SU-DHL-6 (cell line): Measurements from ENCODE around the gene UNC119.
"Not testable (repeated sequence)": the region's sequence is repeated elsewhere in the genome, so short reads cannot be mapped to it uniquely, and the experiment has no call there.

Source experiments
- H2AFZ ChIP-seq: fragments of 200-600 bp; sonication (generic); 2 replicates; pipeline ENCODE4 v1.6.1; 2014; ENCODE audit warnings: low read depth, mild to moderate bottlenecking, moderate library complexity, mixed read lengths, antibody characterized with exemption, low read length; ENCODE audit not compliant: severe bottlenecking
- H3F3A ChIP-seq: fragments of 200-600 bp; shearing (Covaris generic); 2 replicates; pipeline ENCODE4 v1.6.0; 2016; ENCODE audit warnings: antibody characterized with exemption, mild to moderate bottlenecking; ENCODE audit not compliant: insufficient read depth
- H3K27ac ChIP-seq: fragments of 200-600 bp; sonication (generic); 2 replicates; pipeline ENCODE4 v1.5.1; 2016; ENCODE audit warnings: low read depth, mild to moderate bottlenecking, low read length, moderate library complexity, mixed read lengths
- H3K27me3 ChIP-seq: fragments of 200-600 bp; sonication (generic), shearing (Covaris generic); 2 replicates; pipeline ENCODE4 v1.6.0; 2014; ENCODE audit warnings: mild to moderate bottlenecking, low read length
- H3K36me3 ChIP-seq: fragments of 200-600 bp; sonication (generic); 2 replicates; pipeline ENCODE4 v1.6.1; 2014; ENCODE audit warnings: mild to moderate bottlenecking, low read length, mixed read lengths
- H3K4me2 ChIP-seq: fragments of 300-600, 200-600 bp; shearing (Covaris generic), sonication (generic); 2 replicates; pipeline ENCODE4 v1.6.0; 2014; ENCODE audit warnings: low read length, low read depth, mild to moderate bottlenecking; ENCODE audit not compliant: poor library complexity, severe bottlenecking
- H3K4me3 ChIP-seq: fragments of 200-600 bp; sonication (generic); 2 replicates; pipeline ENCODE4 v1.5.1; 2014; ENCODE audit warnings: antibody characterized with exemption, low read length, mild to moderate bottlenecking, mixed read lengths; ENCODE audit not compliant: insufficient read depth, poor library complexity, severe bottlenecking
- H3K79me2 ChIP-seq: fragments of 200-600 bp; sonication (generic); 2 replicates; pipeline ENCODE4 v1.6.1; 2014; ENCODE audit warnings: mild to moderate bottlenecking, low read length, moderate library complexity; ENCODE audit not compliant: insufficient read depth
- H3K9ac ChIP-seq: fragments of 200-600 bp; sonication (generic); 2 replicates; pipeline ENCODE4 v1.7.0; 2014; ENCODE audit warnings: mild to moderate bottlenecking, low read length
- H3K9me2 ChIP-seq: fragments of 200-600 bp; sonication (generic); replicated peaks from 2 replicates; pipeline ENCODE4 v1.6.1; 2014; ENCODE audit warnings: low read length; ENCODE audit not compliant: insufficient read depth
- H3K9me3 ChIP-seq: fragments of 200-600 bp; sonication (generic); 2 replicates; pipeline ENCODE4 v1.6.1; 2014; ENCODE audit warnings: low read length, mixed read lengths; ENCODE audit not compliant: insufficient read depth
- H4K20me1 ChIP-seq: fragments of 200-600 bp; sonication (generic); 2 replicates; pipeline ENCODE4 v1.6.1; 2014; ENCODE audit warnings: low read depth, mild to moderate bottlenecking, antibody characterized with exemption, low read length, moderate library complexity, mixed read lengths
- EZH2phosphoT487 ChIP-seq: fragments of 200-600 bp; sonication (generic), shearing (Covaris generic); conservative IDR thresholded peaks from 2 replicates; pipeline ENCODE4 v1.6.1; 2018; ENCODE audit warnings: mild to moderate bottlenecking, antibody characterized with exemption, low read length, moderate library complexity, mixed read lengths
- TF ChIP-seq, protein P1 (sequence below): fragments of 200-600 bp; sonication (generic); IDR thresholded peaks from one replicate; pipeline ENCODE4 v1.5.1; 2017; ENCODE audit warnings: antibody characterized with exemption, mild to moderate bottlenecking, low read length, moderate library complexity; ENCODE audit not compliant: insufficient read depth, poor library complexity, severe bottlenecking

UNC119 gene

DNA sequence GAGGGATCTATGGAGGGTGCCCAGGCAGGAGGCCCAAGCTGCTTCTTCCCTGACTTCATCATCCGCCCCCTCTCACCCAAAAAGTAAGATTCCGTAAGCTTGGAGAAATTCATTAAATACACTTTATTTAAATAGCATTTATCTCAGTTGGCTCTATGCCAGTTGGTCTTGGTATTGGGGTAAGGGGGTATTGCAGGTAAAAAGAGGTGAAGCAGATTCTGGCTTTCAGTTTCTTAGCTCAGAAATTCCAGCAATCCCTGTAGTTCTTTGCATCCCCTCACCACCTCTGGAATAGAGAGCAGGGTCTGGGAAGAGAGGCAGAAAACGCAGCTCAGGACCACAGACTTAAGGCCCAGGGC, 25.0 kb upstream of the UNC119 start:
- no peak overlapping the region for H3K4me3 ChIP-seq
- H3K79me2 ChIP-seq: no peaks in the 10 kb centered on the region
- H3K27me3 ChIP-seq: no peaks in the 10 kb centered on the region
- peak overlapping the region; percentile 34 for H3K4me2 ChIP-seq
- peaks cover 19% of the 10 kb centered on the region for H3F3A ChIP-seq
- no peaks in the 10 kb centered on the region for H3K9me3 ChIP-seq
- H3K27ac ChIP-seq: peak overlapping the region; percentile 60
- TF ChIP-seq, protein P1, sequence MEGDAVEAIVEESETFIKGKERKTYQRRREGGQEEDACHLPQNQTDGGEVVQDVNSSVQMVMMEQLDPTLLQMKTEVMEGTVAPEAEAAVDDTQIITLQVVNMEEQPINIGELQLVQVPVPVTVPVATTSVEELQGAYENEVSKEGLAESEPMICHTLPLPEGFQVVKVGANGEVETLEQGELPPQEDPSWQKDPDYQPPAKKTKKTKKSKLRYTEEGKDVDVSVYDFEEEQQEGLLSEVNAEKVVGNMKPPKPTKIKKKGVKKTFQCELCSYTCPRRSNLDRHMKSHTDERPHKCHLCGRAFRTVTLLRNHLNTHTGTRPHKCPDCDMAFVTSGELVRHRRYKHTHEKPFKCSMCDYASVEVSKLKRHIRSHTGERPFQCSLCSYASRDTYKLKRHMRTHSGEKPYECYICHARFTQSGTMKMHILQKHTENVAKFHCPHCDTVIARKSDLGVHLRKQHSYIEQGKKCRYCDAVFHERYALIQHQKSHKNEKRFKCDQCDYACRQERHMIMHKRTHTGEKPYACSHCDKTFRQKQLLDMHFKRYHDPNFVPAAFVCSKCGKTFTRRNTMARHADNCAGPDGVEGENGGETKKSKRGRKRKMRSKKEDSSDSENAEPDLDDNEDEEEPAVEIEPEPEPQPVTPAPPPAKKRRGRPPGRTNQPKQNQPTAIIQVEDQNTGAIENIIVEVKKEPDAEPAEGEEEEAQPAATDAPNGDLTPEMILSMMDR: no peak
- no peak for TF ChIP-seq EZH2phosphoT487
- no peaks in the 10 kb centered on the region for H4K20me1 ChIP-seq
- H3K36me3 ChIP-seq: peaks cover 6% of the 10 kb centered on the region
- no peaks in the 10 kb centered on the region for H3K9me2 ChIP-seq
- no peak overlapping the region for H2AFZ ChIP-seq
- peak overlapping the region; percentile 30; the same call in 1 of the 2 replicates for H3K9ac ChIP-seq

DNA sequence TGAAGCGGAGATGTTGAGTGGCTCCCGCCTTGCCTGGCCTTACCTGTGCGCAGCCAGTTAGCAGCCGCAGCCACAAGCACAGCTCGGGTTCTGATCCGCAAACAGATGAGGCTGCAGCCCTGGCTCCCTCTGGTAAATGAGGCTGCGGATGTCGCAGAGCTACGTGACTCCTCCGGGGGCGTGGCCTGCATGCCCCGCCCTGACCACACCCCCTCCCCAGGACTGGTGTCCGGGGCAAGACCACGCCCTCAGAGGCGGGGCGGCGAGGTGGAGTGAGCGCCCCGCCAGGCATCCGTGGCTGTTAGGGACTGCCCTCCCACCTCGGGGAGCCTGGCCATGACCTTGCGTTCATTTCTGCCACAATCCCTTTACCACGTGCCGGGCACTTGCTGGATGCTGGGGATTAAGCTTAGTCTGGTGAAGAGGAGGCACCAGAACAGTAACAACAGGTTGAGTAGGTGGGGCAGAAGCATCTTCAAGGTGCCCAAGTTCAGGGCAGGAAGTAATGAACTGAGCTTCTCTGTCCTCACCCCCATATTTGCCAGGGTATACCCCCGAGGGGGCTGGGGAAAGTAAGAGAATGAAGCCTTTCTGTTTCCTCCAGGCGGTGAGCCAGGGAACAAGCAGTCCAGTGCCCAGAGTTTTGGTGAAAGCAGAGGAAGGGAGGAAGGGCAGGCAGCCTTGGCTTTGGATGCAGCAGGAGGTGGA, 24.5 kb upstream of the UNC119 start, which contains the start of gene ALDOC:
Gene ALDOC (minus strand): TSS at position 138 of the 708 bp plus-strand sequence. CDS start 1,363 bp downstream, outside the sequence.
- TF ChIP-seq, protein P1: no peak
- H3F3A ChIP-seq: peaks cover 22% of the 10 kb centered on the region
- H3K9me3 ChIP-seq: no peaks in the 10 kb centered on the region
- no peak within 1 kb of the TSS for H3K4me3 ChIP-seq
- peak within 1 kb of the TSS; percentile 30; the same call in 1 of the 2 replicates for H3K9ac ChIP-seq
- H3K9me2 ChIP-seq: no peaks in the 10 kb centered on the region
- no peaks in the 10 kb centered on the region for H3K27me3 ChIP-seq
- no peaks in the 10 kb centered on the region for H4K20me1 ChIP-seq
- no peak within 1 kb of the TSS for H2AFZ ChIP-seq
- H3K36me3 ChIP-seq: peaks cover 1% of the 10 kb centered on the region; the same call in 1 of the 2 replicates
- no peaks in the 10 kb centered on the region for H3K79me2 ChIP-seq
- H3K4me2 ChIP-seq: peak within 1 kb of the TSS; percentile 58
- H3K27ac ChIP-seq: peak within 1 kb of the TSS; percentile 60

GRCh38 chr17:28576016-28576415, 23.6 kb upstream of the UNC119 start:
- H3F3A ChIP-seq: peaks cover 23% of the 10 kb centered on the region
- H3K36me3 ChIP-seq, H3K9me2 ChIP-seq, H3K9me3 ChIP-seq, H4K20me1 ChIP-seq, H3K79me2 ChIP-seq, H3K27me3 ChIP-seq, H2AFZ ChIP-seq, H3K4me3 ChIP-seq, H3K27ac ChIP-seq: not testable (repeated sequence)
- H3K9ac ChIP-seq: peak overlapping the region; percentile 27; the same call in 1 of the 2 replicates
- peak overlapping the region; percentile 58 for H3K4me2 ChIP-seq

GRCh38 chr17:28575126-28575795, 22.8 kb upstream of the UNC119 start:
- H3K9me2 ChIP-seq: no peaks in the 10 kb centered on the region
- no peak overlapping the region for H3K4me3 ChIP-seq
- no peak overlapping the region for H3K27ac ChIP-seq
- no peaks in the 10 kb centered on the region for H4K20me1 ChIP-seq
- H3K79me2 ChIP-seq: no peaks in the 10 kb centered on the region
- H2AFZ ChIP-seq: no peak overlapping the region
- H3K4me2 ChIP-seq: peak overlapping the region; percentile 58
- no peak for TF ChIP-seq EZH2phosphoT487
- TF ChIP-seq, protein P1: no peak
- no peaks in the 10 kb centered on the region for H3K9me3 ChIP-seq
- H3K27me3 ChIP-seq: no peaks in the 10 kb centered on the region
- H3K36me3 ChIP-seq: no peaks in the 10 kb centered on the region
- 0 out of 2 replicates have a peak overlapping the region, but pooled peaks have one; percentile 27 for H3K9ac ChIP-seq
- H3F3A ChIP-seq: peaks cover 24% of the 10 kb centered on the region
